Keratinocyte (primary cell): Measurements from ENCODE around the gene FBXL17. TPM values are rescaled to one million over a fixed set of nuclear protein-coding genes. Genes with fewer than 3 reads are reported as not detected.

Experiments
- DNase-seq: peaks from one replicate; pipeline ENCODE4 v3.0.0-alpha.2; 2011; ENCODE audit warnings: low read depth, missing footprints, low spot score
- FAIRE-seq: peaks from 2 replicates; lab custom pipeline; 2011; peaks lifted over from hg19 to GRCh38; lab: Jason Lieb, UNC
- H2AFZ ChIP-seq: 2 replicates; pipeline ENCODE4 v1.6.0; 2012; ENCODE audit warnings: low read length, control low read depth, inconsistent platforms; ENCODE audit not compliant: control insufficient read depth
- H3K27ac ChIP-seq: 2 replicates; pipeline ENCODE4 v1.5.1; 2011; ENCODE audit warnings: low read length; ENCODE audit not compliant: control insufficient read depth, insufficient read depth
- H3K27me3 ChIP-seq: 3 replicates; pipeline ENCODE4 v1.6.0; 2011; ENCODE audit warnings: low read length; ENCODE audit not compliant: control insufficient read depth, insufficient read depth; ENCODE audit errors: extremely low read depth
- H3K36me3 ChIP-seq, 2 experiments: 2 replicates in 1 of 2; 3 replicates in 1 of 2; pipeline ENCODE4 v1.5.1; 2011; ENCODE audit warnings: low read length in 2 of 2, mild to moderate bottlenecking in 1 of 2; ENCODE audit not compliant: control insufficient read depth in 2 of 2, insufficient read depth in 2 of 2; ENCODE audit errors: extremely low read depth in 1 of 2
- H3K4me1 ChIP-seq: 3 replicates; pipeline ENCODE4 v1.5.1; 2011; ENCODE audit warnings: low read length; ENCODE audit not compliant: control insufficient read depth, insufficient read depth; ENCODE audit errors: extremely low read depth
- H3K4me2 ChIP-seq: 3 replicates; pipeline ENCODE4 v1.6.0; 2011; ENCODE audit warnings: low read depth, low read length; ENCODE audit not compliant: control insufficient read depth, insufficient read depth; ENCODE audit errors: extremely low read depth
- H3K4me3 ChIP-seq, 3 experiments: fragments of 200-600 bp in 1 of 3; sonication (generic) in 1 of 3; 2 replicates in 2 of 3; 3 replicates in 1 of 3; pipeline ENCODE4 v1.5.1; 2011 to 2016; ENCODE audit warnings: low read length in 3 of 3, mild to moderate bottlenecking in 3 of 3, control low read depth in 2 of 3, inconsistent platforms in 1 of 3, low read depth in 1 of 3, mixed read lengths in 1 of 3, mixed run types in 1 of 3, moderate library complexity in 1 of 3; ENCODE audit not compliant: control insufficient read depth in 2 of 3, insufficient read depth in 2 of 3; ENCODE audit errors: extremely low read depth in 1 of 3
- H3K79me2 ChIP-seq: 2 replicates; pipeline ENCODE4 v1.6.0; 2012; ENCODE audit warnings: low read length; ENCODE audit not compliant: control insufficient read depth, insufficient read depth
- H3K9ac ChIP-seq: 3 replicates; pipeline ENCODE4 v1.6.0; 2011; ENCODE audit warnings: low read length; ENCODE audit not compliant: control insufficient read depth, insufficient read depth; ENCODE audit errors: extremely low read depth
- H3K9me1 ChIP-seq: 3 replicates; pipeline ENCODE4 v1.6.0; 2011; ENCODE audit warnings: low read length; ENCODE audit not compliant: control insufficient read depth, insufficient read depth; ENCODE audit errors: extremely low read depth
- H3K9me3 ChIP-seq: 2 replicates; pipeline ENCODE4 v1.5.1; 2012; ENCODE audit warnings: low read depth, low read length; ENCODE audit not compliant: control insufficient read depth
- H4K20me1 ChIP-seq: 3 replicates; pipeline ENCODE4 v1.6.0; 2011; ENCODE audit warnings: low read length; ENCODE audit not compliant: control insufficient read depth, insufficient read depth; ENCODE audit errors: extremely low read depth
- CTCF ChIP-seq, 3 experiments: IDR thresholded peaks in 1 of 3; conservative IDR thresholded peaks in 1 of 3; optimal IDR thresholded peaks in 1 of 3; 2 replicates in 2 of 3; 3 replicates in 1 of 3; pipeline versions ENCODE3 to v1.5.1; 2011; ENCODE audit warnings: low read length in 3 of 3, mild to moderate bottlenecking in 3 of 3, moderate library complexity in 2 of 3, control low read depth in 1 of 3, inconsistent platforms in 1 of 3; ENCODE audit not compliant: insufficient read depth in 2 of 3; ENCODE audit errors: extremely low read depth in 1 of 3
- EZH2 ChIP-seq: IDR thresholded peaks from one replicate; pipeline ENCODE4 v1.6.1; 2012; ENCODE audit warnings: inconsistent platforms, mild to moderate bottlenecking, low read length, moderate library complexity
- dilution Hi-C: fragments of 300-500 bp; cut with MboI; formaldehyde crosslinking; loops from one replicate; pipeline ENCODE4 v1.7.0; 2020; ENCODE audit warnings: low sequenced_read_pairs; ENCODE audit not compliant: extremely low pct_ligation_motif_present
- polyA plus RNA-seq, 5 experiments: library from polyadenylated mRNA; depleted of rRNA in 3 of 5; stranded (reverse) in 3 of 5; stranded (forward) in 1 of 5; unstranded in 1 of 5; fragments of >200 nt; gene quantifications; 1 replicate in 1 of 5; 2 replicates in 3 of 5; 3 replicates in 1 of 5; pipeline versions ENCODE4 v1.2.1 to v1.2.3, GENCODE V29; 2011 to 2012; ENCODE audit warnings: missing spikeins in 2 of 5, low read depth in 1 of 5, low replicate concordance in 1 of 5

FBXL17 gene
- polyA plus RNA-seq, 1 donor (not counting 4 experiments of a cell fraction or from before 2014, with no cell fraction given): 5.7 TPM

GRCh38 chr5:107893642-107894041 is 488.3 kb downstream of the FBXL17 start:
- Histone ChIP-seq H3K27me3 (no peaks in the 10 kb centered on the region), H3K4me1 (peaks cover 6% of the 10 kb centered on the region), H3K4me2 (peak overlapping the region; percentile 57), H4K20me1 (no peaks in the 10 kb centered on the region), H3K9me1 (no peaks in the 10 kb centered on the region), H2AFZ (no peak overlapping the region), H3K4me3 (no peak overlapping the region), H3K9me3 (no peaks in the 10 kb centered on the region), H3K36me3 (no peaks in the 10 kb centered on the region), H3K27ac (no peak overlapping the region), H3K79me2 (no peaks in the 10 kb centered on the region), H3K9ac (no peak overlapping the region)
- DNase-seq: peak; percentile 28
- dilution Hi-C loops: no loop called here
- FAIRE-seq: no peak
- TF ChIP-seq EZH2: no peak
- no peak for TF ChIP-seq CTCF (optimal IDR thresholded peaks at IDR 0.05 in 1 of 3, IDR thresholded peaks at IDR 0.05 in 1 of 3, conservative IDR thresholded peaks at IDR 0.05 in 1 of 3; ENCODE audit: extremely low read depth in 1 of 3, insufficient read depth in 2 of 3, low read length in 3 of 3)

GRCh38 chr5:107889387-107889786 is 492.5 kb downstream of the FBXL17 start:
- no peak overlapping the region for H3K4me2 ChIP-seq
- no peak for DNase-seq
- no peak overlapping the region for H2AFZ ChIP-seq
- no peaks in the 10 kb centered on the region for H3K9me3 ChIP-seq
- no peaks in the 10 kb centered on the region for H3K9me1 ChIP-seq
- H3K79me2 ChIP-seq: no peaks in the 10 kb centered on the region
- dilution Hi-C loops: no loop called here
- H3K4me1 ChIP-seq: peaks cover 5% of the 10 kb centered on the region
- no peak overlapping the region for H3K4me3 ChIP-seq
- H4K20me1 ChIP-seq: no peaks in the 10 kb centered on the region
- no peaks in the 10 kb centered on the region for H3K36me3 ChIP-seq
- no peak for TF ChIP-seq EZH2
- no peak for TF ChIP-seq CTCF (optimal IDR thresholded peaks at IDR 0.05 in 1 of 3, IDR thresholded peaks at IDR 0.05 in 1 of 3, conservative IDR thresholded peaks at IDR 0.05 in 1 of 3; ENCODE audit: extremely low read depth in 1 of 3, insufficient read depth in 2 of 3, low read length in 3 of 3)
- no peak for FAIRE-seq
- H3K27me3 ChIP-seq: no peaks in the 10 kb centered on the region
- no peak overlapping the region for H3K9ac ChIP-seq
- no peak overlapping the region for H3K27ac ChIP-seq
